GDM1 (cell line): ENCODE results near the gene TLL2.

ENCODE experiments used
- DNase-seq: peaks from one replicate; lab custom pipeline; 2025; lab: John Stamatoyannopoulos, UW

TLL2 gene

GRCh38 chr10:96319754-96320474 is 193.8 kb downstream of the TLL2 start:
- DNase-seq, result no peak

GRCh38 chr10:96317067-96317833 is 196.5 kb downstream of the TLL2 start:
- no peak for DNase-seq
